HG03175 (cell line): Measurements from ENCODE around the gene CYLC1.

ENCODE experiments used
- ATAC-seq: cut with Tn5 transposase; IDR thresholded peaks from one replicate; pipeline ENCODE4 v1.9.1; 2021; ENCODE audit warnings: mild to moderate bottlenecking, moderate library complexity; ENCODE audit not compliant: unreplicated experiment

The CYLC1 gene

GRCh38 chrX:83860846-83861245, at the start of gene CYLC1:
CYLC1 (plus strand) TSS chrX:83861146; CDS start chrX:83861183, 37 bp downstream.
- no peak for ATAC-seq

GRCh38 chrX:83819304-83819703, 41.6 kb upstream of the CYLC1 start:
- ATAC-seq: no peak

- no peak for ATAC-seq
Observed at GRCh38 chrX:83829874-83830273, 31.1 kb upstream of the CYLC1 start.

- peak; percentile 92 for ATAC-seq
Observed at GRCh38 chrX:83845397-83845796, 15.5 kb upstream of the CYLC1 start.

- no peak for ATAC-seq
Observed at GRCh38 chrX:83847339-83847738, 13.6 kb upstream of the CYLC1 start.

GRCh38 chrX:83888585-83888984, 27.6 kb downstream of the CYLC1 start:
- ATAC-seq: no peak

GRCh38 chrX:83892433-83892832, 31.5 kb downstream of the CYLC1 start:
- ATAC-seq: no peak

- no peak for ATAC-seq
Observed at GRCh38 chrX:83906921-83907320, 46.0 kb downstream of the CYLC1 start.

- ATAC-seq: no peak
Observed at GRCh38 chrX:83916525-83916924, 55.6 kb downstream of the CYLC1 start.

- no peak for ATAC-seq
Observed at GRCh38 chrX:83934220-83934619, 73.3 kb downstream of the CYLC1 start.
